ENCODE measurements around the gene PPP1R3A.

PPP1R3A gene

GRCh38 chr7:113907617-113908016 lies 11.2 kb downstream of the PPP1R3A start:
- Mint-ChIP-seq H3K4me3 (no peak overlapping the region), H3K4me1 (no peaks in the 10 kb centered on the region), H3K27ac (no peak overlapping the region)

GRCh38 chr7:113904521-113904920 lies 14.3 kb downstream of the PPP1R3A start:
- Mint-ChIP-seq H3K4me3 (no peak overlapping the region), H3K9me3 (no peaks in the 10 kb centered on the region), H3K27ac (no peak overlapping the region), H3K4me1 (no peaks in the 10 kb centered on the region), H3K36me3 (no peaks in the 10 kb centered on the region), H3K27me3 (no peaks in the 10 kb centered on the region)

More at GRCh38 chr7:113907617-113908016, 11.2 kb downstream of the PPP1R3A start:
- no peaks in the 10 kb centered on the region for H3K9me3 Mint-ChIP-seq
- no peaks in the 10 kb centered on the region for H3K36me3 Mint-ChIP-seq
- no peaks in the 10 kb centered on the region for H3K27me3 Mint-ChIP-seq

- no peaks in the 10 kb centered on the region for H3K36me3 Mint-ChIP-seq
- no peaks in the 10 kb centered on the region for H3K27me3 Mint-ChIP-seq
- no peaks in the 10 kb centered on the region for H3K4me1 Mint-ChIP-seq
- no peaks in the 10 kb centered on the region for H3K9me3 Mint-ChIP-seq
- H3K4me3 Mint-ChIP-seq = no peak overlapping the region
- H3K27ac Mint-ChIP-seq = no peak overlapping the region
Observed at GRCh38 chr7:113892818-113893217, 26.0 kb downstream of the PPP1R3A start.

GRCh38 chr7:113891828-113892227 lies 27.0 kb downstream of the PPP1R3A start:
- H3K27me3 Mint-ChIP-seq = no peaks in the 10 kb centered on the region
- H3K9me3 Mint-ChIP-seq = no peaks in the 10 kb centered on the region
- H3K36me3 Mint-ChIP-seq = no peaks in the 10 kb centered on the region
- H3K4me3 Mint-ChIP-seq = no peak overlapping the region
- no peak overlapping the region for H3K27ac Mint-ChIP-seq
- no peaks in the 10 kb centered on the region for H3K4me1 Mint-ChIP-seq

- Mint-ChIP-seq H3K36me3 (no peaks in the 10 kb centered on the region), H3K27ac (no peak overlapping the region), H3K4me3 (no peak overlapping the region), H3K4me1 (no peaks in the 10 kb centered on the region), H3K27me3 (no peaks in the 10 kb centered on the region), H3K9me3 (no peaks in the 10 kb centered on the region)
Observed at GRCh38 chr7:113891031-113891350, 27.8 kb downstream of the PPP1R3A start.

GRCh38 chr7:113890331-113891030 lies 28.3 kb downstream of the PPP1R3A start:
- Mint-ChIP-seq H3K27me3 (no peaks in the 10 kb centered on the region), H3K4me1 (no peaks in the 10 kb centered on the region), H3K9me3 (no peaks in the 10 kb centered on the region), H3K4me3 (no peak overlapping the region), H3K27ac (no peak overlapping the region), H3K36me3 (no peaks in the 10 kb centered on the region)

GRCh38 chr7:113883096-113883495 lies 35.7 kb downstream of the PPP1R3A start:
- no peak overlapping the region for H3K27ac Mint-ChIP-seq
- peaks cover 13% of the 10 kb centered on the region for H3K9me3 Mint-ChIP-seq
- no peaks in the 10 kb centered on the region for H3K27me3 Mint-ChIP-seq
- H3K36me3 Mint-ChIP-seq = no peaks in the 10 kb centered on the region
- H3K4me3 Mint-ChIP-seq = no peak overlapping the region
- H3K4me1 Mint-ChIP-seq = no peaks in the 10 kb centered on the region

GRCh38 chr7:113880559-113880958 lies 38.2 kb downstream of the PPP1R3A start:
- peaks cover 13% of the 10 kb centered on the region for H3K9me3 Mint-ChIP-seq
- H3K27me3 Mint-ChIP-seq = no peaks in the 10 kb centered on the region
- H3K4me3 Mint-ChIP-seq = no peak overlapping the region
- H3K4me1 Mint-ChIP-seq = no peaks in the 10 kb centered on the region
- H3K27ac Mint-ChIP-seq = no peak overlapping the region
- H3K36me3 Mint-ChIP-seq = no peaks in the 10 kb centered on the region

- Mint-ChIP-seq H3K36me3 (no peaks in the 10 kb centered on the region), H3K4me3 (no peak overlapping the region), H3K4me1 (no peaks in the 10 kb centered on the region)
Observed at GRCh38 chr7:113878394-113878992, 40.3 kb downstream of the PPP1R3A start.

GRCh38 chr7:113875224-113875623 lies 43.6 kb downstream of the PPP1R3A start:
- Mint-ChIP-seq H3K36me3 (no peaks in the 10 kb centered on the region), H3K27ac (no peak overlapping the region), H3K27me3 (no peaks in the 10 kb centered on the region), H3K4me3 (no peak overlapping the region), H3K4me1 (no peaks in the 10 kb centered on the region), H3K9me3 (peaks cover 13% of the 10 kb centered on the region)

More at GRCh38 chr7:113878394-113878992, 40.3 kb downstream of the PPP1R3A start:
- Mint-ChIP-seq H3K27ac (no peak overlapping the region), H3K9me3 (peaks cover 13% of the 10 kb centered on the region), H3K27me3 (no peaks in the 10 kb centered on the region)

GRCh38 chr7:113873554-113874151 lies 45.2 kb downstream of the PPP1R3A start:
- Mint-ChIP-seq H3K9me3 (peaks cover 3% of the 10 kb centered on the region), H3K36me3 (no peaks in the 10 kb centered on the region), H3K4me3 (no peak overlapping the region), H3K4me1 (no peaks in the 10 kb centered on the region), H3K27me3 (no peaks in the 10 kb centered on the region), H3K27ac (no peak overlapping the region)

GRCh38 chr7:113872981-113873380 lies 45.8 kb downstream of the PPP1R3A start:
- Mint-ChIP-seq H3K9me3 (no peaks in the 10 kb centered on the region), H3K4me3 (no peak overlapping the region), H3K36me3 (no peaks in the 10 kb centered on the region), H3K27ac (no peak overlapping the region), H3K4me1 (no peaks in the 10 kb centered on the region), H3K27me3 (no peaks in the 10 kb centered on the region)

- Mint-ChIP-seq H3K36me3 (no peaks in the 10 kb centered on the region), H3K4me3 (no peak overlapping the region), H3K27me3 (no peaks in the 10 kb centered on the region), H3K4me1 (no peaks in the 10 kb centered on the region), H3K9me3 (peaks cover 5% of the 10 kb centered on the region), H3K27ac (no peak overlapping the region)
Observed at GRCh38 chr7:113867325-113867724, 51.5 kb downstream of the PPP1R3A start.

GRCh38 chr7:113856010-113856409 lies 62.8 kb downstream of the PPP1R3A start:
- H3K27ac Mint-ChIP-seq = no peak overlapping the region

GRCh38 chr7:113840954-113841353 lies 77.9 kb downstream of the PPP1R3A start:
- H3K4me1 Mint-ChIP-seq = no peaks in the 10 kb centered on the region
- H3K4me3 Mint-ChIP-seq = no peak overlapping the region
- H3K27ac Mint-ChIP-seq = no peak overlapping the region
- no peaks in the 10 kb centered on the region for H3K27me3 Mint-ChIP-seq
- H3K36me3 Mint-ChIP-seq = no peaks in the 10 kb centered on the region
- H3K9me3 Mint-ChIP-seq = peaks cover 7% of the 10 kb centered on the region

More at GRCh38 chr7:113856010-113856409, 62.8 kb downstream of the PPP1R3A start:
- Mint-ChIP-seq H3K9me3 (no peaks in the 10 kb centered on the region), H3K4me1 (no peaks in the 10 kb centered on the region), H3K27me3 (no peaks in the 10 kb centered on the region), H3K36me3 (no peaks in the 10 kb centered on the region), H3K4me3 (no peak overlapping the region)

- H3K36me3 Mint-ChIP-seq = no peaks in the 10 kb centered on the region
- H3K27ac Mint-ChIP-seq = no peak overlapping the region
- no peaks in the 10 kb centered on the region for H3K9me3 Mint-ChIP-seq
- no peaks in the 10 kb centered on the region for H3K27me3 Mint-ChIP-seq
- no peak overlapping the region for H3K4me3 Mint-ChIP-seq
- no peaks in the 10 kb centered on the region for H3K4me1 Mint-ChIP-seq
Observed at GRCh38 chr7:113835367-113835766, 83.4 kb downstream of the PPP1R3A start.
